MG63 (cell line): ENCODE results near the gene C20orf204. TPM values are rescaled to one million over a fixed set of nuclear protein-coding genes. Genes with fewer than 3 reads are reported as not detected.

ENCODE experiments used
- DNase-seq: peaks from one replicate; pipeline ENCODE4 v3.0.0-alpha.2; 2020
- H3K27me3 ChIP-seq: fragments of 250-450 bp; sonication (Bioruptor Pico); 2 replicates; pipeline ENCODE4 v1.5.1; 2020; ENCODE audit warnings: mild to moderate bottlenecking, moderate library complexity
- H3K36me3 ChIP-seq: fragments of 250-450 bp; sonication (Bioruptor Pico); 2 replicates; pipeline ENCODE4 v1.5.1; 2020; ENCODE audit warnings: mild to moderate bottlenecking, moderate library complexity
- H3K4me3 ChIP-seq: fragments of 250-450 bp; sonication (Bioruptor Pico); 2 replicates; pipeline ENCODE4 v1.5.1; 2020; ENCODE audit warnings: mild to moderate bottlenecking, moderate library complexity
- H3K9me3 ChIP-seq: fragments of 250-450 bp; sonication (Bioruptor Pico); 2 replicates; pipeline ENCODE4 v1.5.1; 2020; ENCODE audit warnings: mild to moderate bottlenecking, moderate library complexity
- total RNA-seq: library from RNA; depleted of rRNA; stranded (reverse); fragments of >200 nt; shearing (Covaris generic); gene quantifications from 2 replicates; pipeline ENCODE4 v1.2.3, GENCODE V29; 2014; ENCODE audit warnings: low replicate concordance

The C20orf204 gene
- total RNA-seq, 1 experiment from 2014 or later = 0.95 TPM

DNA sequence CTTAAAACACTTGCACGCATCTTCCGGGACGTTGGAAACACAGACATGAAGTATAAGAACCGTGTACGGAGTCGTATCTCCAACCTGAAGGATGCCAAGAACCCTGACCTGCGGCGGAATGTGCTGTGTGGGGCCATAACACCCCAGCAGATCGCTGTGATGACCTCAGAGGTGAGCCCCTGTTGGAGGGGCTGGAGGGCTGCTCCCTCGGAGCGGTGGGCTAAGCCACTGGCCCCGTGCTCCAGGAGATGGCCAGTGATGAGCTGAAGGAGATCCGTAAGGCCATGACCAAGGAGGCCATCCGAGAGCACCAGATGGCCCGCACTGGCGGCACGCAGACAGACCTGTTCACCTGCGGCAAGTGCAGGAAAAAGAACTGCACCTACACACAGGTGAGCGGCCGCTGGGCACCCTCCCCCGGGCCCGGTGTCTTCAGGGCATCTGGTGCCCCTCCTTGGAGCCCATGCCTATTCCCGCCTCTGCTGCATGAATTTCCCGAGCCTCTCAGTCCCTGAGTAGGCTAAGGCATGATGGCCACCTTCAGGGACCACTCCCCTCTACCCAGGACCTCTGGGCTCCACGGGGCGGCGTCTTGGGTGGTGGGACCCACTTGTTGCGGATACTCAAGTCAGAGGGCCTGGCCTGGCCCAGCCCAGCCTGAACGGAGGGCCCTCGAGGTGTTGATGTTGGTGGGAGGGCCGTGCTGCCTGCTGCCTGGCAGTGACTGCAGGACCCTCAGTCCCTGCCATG lies 34.4 kb downstream of the C20orf204 start:
- Histone ChIP-seq H3K36me3 (peaks cover 18% of the 10 kb centered on the region), H3K27me3 (no peaks in the 10 kb centered on the region), H3K4me3 (no peak overlapping the region), H3K9me3 (no peaks in the 10 kb centered on the region)
- no peak for DNase-seq

DNA sequence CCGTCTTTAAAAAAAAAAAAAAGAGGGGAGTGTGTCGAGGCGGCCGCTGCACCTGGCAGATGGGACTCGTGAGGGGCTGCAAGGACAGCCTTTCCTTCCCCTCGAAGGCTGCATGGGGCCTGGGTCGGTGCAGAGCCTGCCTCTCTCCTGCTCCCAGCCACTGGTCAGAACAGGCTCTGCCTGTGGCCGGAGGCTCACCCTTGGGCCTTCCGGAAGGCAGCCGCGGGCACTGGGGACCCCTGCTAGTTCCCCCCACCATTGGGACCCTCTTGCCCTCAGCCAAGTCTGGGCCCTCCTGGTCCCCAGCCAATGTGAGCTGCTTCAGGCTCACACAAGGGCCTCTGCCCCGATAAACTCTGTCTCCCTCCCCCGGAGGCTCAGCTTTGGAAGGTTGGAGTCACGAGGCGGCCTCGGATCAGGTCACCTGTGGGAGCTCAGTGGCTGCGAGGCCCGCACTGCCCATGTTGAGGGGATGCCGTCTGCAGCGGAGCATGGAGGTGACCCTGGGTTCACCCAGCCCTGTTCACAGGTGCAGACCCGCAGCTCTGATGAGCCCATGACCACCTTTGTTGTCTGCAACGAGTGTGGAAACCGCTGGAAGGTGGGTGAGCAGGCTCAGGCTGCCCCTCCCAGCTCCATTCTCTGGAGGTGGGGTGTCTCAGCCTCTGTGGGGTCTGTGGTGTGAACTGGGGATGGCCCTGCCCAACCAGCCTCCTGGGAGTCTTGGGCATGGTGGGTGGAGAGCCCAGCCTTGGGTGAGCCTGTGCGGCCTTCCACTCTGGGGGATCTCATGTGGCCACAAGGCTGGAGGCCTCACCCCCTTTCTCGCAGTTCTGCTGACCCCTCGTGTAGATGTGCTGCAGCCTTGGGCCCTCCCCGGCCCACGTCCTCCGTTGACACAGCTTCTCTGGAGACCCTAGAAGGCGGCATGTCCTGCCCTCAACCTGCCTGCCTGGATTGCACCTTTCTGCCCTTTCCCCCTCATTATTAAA lies 35.7 kb downstream of the C20orf204 start:
- Histone ChIP-seq H3K9me3 (no peaks in the 10 kb centered on the region), H3K36me3 (peaks cover 22% of the 10 kb centered on the region), H3K4me3 (no peak overlapping the region), H3K27me3 (no peaks in the 10 kb centered on the region)
- DNase-seq = no peak

DNA sequence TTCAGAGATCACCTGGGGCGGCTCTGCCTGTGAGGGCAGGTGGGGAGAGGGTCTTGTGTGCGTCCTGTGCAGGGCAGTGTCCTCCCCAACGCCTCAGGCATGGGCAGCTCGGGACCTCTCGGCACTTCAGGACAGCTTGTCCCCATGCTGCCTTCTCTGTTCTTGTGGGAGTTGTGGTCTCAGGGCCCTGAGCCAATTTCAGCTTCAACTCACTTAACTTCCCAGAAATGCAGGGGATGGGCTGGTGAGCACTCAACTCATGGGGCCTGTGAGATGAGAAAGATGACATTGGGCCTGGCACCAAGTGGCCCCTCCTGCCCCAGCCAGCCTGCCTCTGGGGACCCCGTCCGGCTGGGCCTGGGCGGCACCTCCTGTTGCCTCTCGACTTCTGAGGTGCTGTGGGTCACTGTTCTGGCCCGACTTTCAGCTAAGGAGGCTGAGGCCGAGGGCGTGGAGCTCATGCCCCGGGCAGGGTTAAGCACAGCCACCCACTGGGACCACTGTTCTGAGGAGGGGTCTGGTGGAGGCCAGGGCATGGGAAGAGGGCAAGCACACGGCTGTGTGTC lies 36.6 kb downstream of the C20orf204 start:
- Histone ChIP-seq H3K27me3 (no peaks in the 10 kb centered on the region), H3K9me3 (no peaks in the 10 kb centered on the region), H3K36me3 (peaks cover 19% of the 10 kb centered on the region)

DNA sequence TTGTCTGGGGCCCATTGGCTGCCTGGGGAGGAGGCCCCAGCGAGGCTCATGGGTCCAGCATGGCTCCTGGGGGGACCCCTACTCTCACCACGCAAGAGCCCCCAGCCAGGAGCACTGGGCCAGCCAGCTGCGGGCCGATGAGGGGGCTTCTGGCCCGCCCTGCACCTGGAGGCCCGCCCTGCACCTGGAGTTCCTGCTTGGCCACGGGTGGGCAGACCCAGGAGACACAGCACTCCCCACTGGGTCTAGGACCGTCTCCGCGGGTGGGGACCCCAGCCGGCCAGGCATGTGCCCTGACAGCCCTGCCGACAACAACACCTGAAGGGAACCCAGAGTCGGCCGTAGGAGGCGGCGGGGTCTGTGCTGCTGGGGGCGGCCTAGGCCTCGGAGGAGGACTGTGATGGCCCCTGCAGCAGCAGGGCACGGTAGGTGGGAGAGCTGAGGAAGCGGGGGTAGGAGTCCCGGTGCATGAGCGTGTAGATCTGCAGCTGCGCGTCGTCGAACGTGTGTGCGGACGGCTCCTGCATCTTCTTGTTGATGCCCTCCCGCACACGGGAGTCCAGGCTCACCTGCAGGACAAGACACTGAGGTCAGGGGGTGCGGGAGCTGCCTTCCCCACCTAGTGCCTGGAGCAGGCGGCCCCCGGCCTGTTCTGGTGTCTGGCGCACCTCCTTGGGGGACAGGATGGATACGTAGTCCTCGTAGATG lies 37.6 kb downstream of the C20orf204 start:
- Histone ChIP-seq H3K9me3 (no peaks in the 10 kb centered on the region), H3K36me3 (peaks cover 19% of the 10 kb centered on the region), H3K4me3 (no peak overlapping the region), H3K27me3 (no peaks in the 10 kb centered on the region)
- DNase-seq = no peak

More for the DNA sequence above, 36.6 kb downstream of the C20orf204 start:
- H3K4me3 ChIP-seq = no peak overlapping the region
- DNase-seq = no peak

DNA sequence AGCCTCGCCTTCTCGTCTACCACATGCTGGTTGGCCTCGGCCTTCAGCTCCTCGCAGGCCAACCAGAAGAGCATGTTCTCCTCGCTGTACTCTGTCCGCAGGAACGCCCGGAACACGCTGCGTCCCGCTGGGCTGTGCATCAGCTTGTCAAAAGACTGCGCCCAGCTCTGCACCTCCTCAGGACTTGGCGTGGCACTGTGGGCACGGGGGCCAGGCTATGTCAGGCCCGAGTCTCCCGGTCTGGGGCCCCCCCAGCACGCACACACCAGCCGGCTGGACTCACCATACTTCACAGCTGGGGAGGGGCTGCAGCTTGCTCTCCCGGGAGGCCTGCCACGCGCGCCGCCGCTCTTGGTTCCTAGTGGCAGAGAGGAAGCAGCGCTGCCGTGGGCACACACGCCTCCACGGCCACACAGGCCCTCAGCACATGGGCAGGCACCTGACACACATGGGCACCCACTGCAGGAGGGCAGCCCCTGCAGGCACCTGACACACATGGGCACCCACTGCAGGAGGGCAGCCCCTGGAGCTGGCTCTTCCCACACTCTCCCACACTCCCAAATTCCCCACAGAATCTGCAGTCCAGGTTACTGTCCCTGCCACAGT lies 38.3 kb downstream of the C20orf204 start:
- H3K9me3 ChIP-seq = no peaks in the 10 kb centered on the region
- H3K4me3 ChIP-seq = no peak overlapping the region
- peaks cover 19% of the 10 kb centered on the region for H3K36me3 ChIP-seq
- no peak for DNase-seq
- no peaks in the 10 kb centered on the region for H3K27me3 ChIP-seq

DNA sequence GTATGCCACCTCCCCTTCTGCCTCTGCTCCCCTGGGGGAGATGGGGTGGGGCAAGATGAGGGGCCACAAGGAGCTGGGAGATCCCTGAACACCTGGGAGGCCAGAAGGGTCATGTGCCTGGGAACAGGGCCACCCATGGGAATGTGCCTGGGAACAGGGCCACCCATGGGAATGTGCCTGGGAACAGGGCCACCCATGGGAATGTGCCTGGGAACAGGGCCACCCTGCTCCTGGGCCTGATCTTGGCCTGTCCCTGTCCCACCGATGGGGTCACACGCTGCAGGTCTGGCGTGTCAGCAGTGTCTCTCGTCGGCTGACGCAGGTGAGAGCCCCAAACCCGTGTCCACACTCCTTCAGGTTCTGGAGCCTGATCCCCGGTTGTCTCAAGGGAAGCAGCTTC lies 39.0 kb downstream of the C20orf204 start:
- Histone ChIP-seq H3K36me3 (peaks cover 19% of the 10 kb centered on the region), H3K4me3 (no peak overlapping the region), H3K9me3 (no peaks in the 10 kb centered on the region), H3K27me3 (no peaks in the 10 kb centered on the region)
- no peak for DNase-seq

DNA sequence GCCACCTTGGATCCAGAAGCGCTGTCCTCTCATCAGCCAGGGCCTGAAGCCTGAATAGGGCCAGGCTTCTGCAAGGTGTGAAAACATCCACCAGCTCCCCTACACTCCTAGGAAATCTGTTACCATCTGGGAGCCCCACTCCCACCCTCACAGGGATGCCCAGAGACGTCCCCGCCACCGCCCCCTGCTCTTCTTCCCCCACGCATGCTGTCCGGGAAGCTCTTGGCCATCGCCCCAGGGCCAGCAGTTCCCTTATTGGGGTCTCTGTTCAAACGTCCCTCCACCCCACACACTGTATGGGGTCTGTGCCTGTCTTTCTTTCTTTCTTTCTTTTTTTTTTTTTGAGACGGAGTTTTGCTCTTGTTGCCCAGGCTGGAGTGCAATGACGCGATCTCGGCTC lies 39.6 kb downstream of the C20orf204 start:
- no peak overlapping the region for H3K4me3 ChIP-seq
- DNase-seq = no peak
- H3K27me3 ChIP-seq = no peaks in the 10 kb centered on the region
- no peaks in the 10 kb centered on the region for H3K9me3 ChIP-seq
- peaks cover 19% of the 10 kb centered on the region for H3K36me3 ChIP-seq

DNA sequence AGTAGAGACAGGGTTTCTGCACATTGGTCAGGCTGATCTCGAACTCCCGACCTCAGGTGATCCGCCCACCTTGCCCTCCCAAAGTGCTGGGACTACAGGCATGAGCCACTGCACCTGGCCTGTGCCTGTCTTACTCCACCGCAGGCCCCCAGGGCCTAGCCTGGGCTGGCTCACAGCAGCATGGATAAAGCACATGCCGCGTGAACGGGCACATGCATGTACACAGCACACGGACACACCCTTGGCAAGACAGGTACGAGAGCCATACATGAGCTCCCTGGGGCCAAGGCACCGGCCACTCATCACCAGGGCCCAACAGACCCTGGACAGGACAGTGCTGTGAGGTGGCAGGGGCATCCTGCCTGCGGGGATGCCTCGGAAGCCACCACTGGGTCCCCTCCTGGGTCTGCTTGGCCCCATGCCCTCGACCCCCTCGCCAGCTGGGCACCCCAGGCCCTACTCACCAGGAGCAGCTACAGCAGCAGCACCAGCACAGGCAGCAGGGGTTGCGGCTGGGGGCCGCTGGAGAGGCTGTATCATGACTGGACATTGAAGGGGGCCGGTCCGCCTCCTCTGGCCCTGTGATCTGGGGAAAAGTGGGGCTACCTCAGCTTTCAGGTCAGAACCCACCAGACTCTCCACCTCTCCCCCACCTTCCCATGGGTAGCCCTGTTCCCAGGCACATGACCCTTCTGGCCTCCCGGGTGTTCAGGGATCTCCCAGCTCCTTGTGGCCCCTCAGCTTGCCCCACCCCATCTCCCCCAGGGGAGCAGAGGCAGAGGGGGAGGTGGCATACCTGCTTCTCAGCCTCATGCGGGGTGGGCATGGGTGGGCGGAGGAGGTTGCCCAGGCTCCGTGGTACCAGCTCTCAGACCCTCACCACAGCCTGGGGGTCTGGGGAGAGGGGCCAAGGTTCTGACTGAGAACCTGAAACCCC lies 40.3 kb downstream of the C20orf204 start:
- Histone ChIP-seq H3K36me3 (peaks cover 19% of the 10 kb centered on the region), H3K9me3 (no peaks in the 10 kb centered on the region), H3K27me3 (no peaks in the 10 kb centered on the region), H3K4me3 (no peak overlapping the region)
- DNase-seq = no peak

DNA sequence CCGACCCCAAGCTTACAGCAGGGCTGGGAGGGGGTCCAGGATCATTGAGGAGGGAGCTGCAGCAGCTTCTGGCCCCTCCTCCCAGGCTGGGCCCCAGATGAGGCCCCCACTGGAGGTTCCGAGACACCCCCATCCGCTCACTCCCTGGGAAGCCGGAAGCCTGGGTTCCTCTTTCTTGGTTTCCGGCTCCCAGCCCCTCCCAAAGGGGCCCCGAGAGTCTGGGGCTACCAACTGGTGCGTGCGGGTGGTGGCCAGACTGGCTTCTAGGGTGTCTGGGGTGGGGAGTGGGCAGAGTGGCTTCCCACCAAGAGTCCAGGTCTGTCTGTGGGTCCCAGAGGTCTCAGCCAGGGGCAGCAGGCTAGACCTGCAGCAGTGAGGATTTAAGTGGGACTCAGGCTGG lies 41.1 kb downstream of the C20orf204 start:
- Histone ChIP-seq H3K27me3 (no peaks in the 10 kb centered on the region), H3K36me3 (peaks cover 19% of the 10 kb centered on the region), H3K4me3 (no peak overlapping the region), H3K9me3 (no peaks in the 10 kb centered on the region)
- no peak for DNase-seq

DNA sequence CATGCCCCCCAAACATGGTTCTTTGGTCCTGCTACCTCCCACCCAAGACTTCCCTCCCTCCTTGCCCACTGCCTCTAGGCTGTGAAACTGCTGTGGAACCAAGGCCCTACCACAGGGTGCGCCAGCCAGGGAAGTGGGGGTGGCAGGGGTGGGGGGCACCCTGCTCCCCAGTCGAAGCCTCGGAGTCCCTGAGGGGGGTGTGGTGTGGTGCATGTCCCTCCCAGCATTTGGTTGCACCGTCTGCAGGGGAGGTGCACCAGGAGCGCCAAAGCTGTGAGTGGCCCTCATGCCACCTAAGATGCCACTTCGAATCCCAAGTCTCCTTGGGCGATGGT lies 41.5 kb downstream of the C20orf204 start:
- H3K4me3 ChIP-seq = no peak overlapping the region

DNA sequence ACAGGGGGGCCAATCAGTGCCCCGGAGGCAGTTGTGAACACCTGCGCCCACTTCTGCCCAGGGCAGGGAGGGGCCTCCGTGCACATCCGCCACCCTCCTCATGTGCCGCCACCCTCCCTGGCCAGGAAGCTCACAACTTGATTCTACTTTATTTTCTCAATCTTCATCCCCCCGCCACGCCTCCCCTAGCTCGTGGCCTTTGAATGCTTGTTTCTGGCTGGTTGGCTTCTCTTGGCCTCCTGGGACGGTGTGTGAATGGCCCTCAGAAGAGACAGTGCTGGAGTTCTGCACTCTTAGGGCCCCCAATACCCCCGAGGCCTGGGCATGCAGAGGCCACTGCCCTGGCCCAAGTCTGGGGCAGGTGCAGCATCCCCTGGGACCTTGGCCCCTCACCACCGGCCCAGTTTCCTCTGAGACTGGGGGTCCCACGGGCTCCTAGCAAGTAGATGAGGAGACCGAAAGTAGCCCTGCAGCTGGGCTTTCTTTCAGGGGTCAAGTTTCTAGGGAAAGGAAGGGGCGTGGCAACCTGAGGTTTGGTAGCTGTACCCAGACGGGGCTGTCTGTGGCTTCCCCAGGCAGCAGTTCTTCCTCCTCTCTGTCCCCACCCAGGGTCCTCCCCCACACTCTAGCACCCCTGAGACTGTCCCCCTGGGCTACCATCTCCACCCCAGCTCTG lies 42.0 kb downstream of the C20orf204 start:
- Histone ChIP-seq H3K4me3 (peak overlapping the region; percentile 94; the same call in 1 of the 2 replicates), H3K27me3 (no peaks in the 10 kb centered on the region), H3K36me3 (peaks cover 16% of the 10 kb centered on the region), H3K9me3 (no peaks in the 10 kb centered on the region)
- no peak for DNase-seq

More for the DNA sequence above, 41.5 kb downstream of the C20orf204 start:
- DNase-seq = no peak
- peaks cover 16% of the 10 kb centered on the region for H3K36me3 ChIP-seq
- H3K27me3 ChIP-seq = no peaks in the 10 kb centered on the region
- no peaks in the 10 kb centered on the region for H3K9me3 ChIP-seq

DNA sequence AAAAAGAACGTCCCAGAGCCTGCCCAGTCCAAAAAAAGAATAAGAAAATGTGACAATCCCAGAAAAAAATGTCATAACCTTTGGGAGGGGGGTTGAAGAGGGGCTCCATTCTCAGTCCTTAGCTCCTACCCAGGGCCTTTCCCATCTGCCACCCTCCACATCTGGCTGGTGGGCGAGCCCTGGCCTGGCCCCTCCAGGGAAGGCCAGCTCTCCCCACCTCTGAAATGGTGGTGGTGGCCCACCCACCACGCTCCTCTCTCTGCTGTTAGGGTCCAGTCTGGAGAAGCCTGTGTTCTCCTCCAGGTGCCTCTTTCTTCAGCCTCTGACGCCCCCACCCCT lies 42.9 kb downstream of the C20orf204 start:
- Histone ChIP-seq H3K9me3 (no peaks in the 10 kb centered on the region), H3K4me3 (peak overlapping the region; percentile 94), H3K27me3 (no peaks in the 10 kb centered on the region), H3K36me3 (peaks cover 10% of the 10 kb centered on the region)
- DNase-seq = no peak

DNA sequence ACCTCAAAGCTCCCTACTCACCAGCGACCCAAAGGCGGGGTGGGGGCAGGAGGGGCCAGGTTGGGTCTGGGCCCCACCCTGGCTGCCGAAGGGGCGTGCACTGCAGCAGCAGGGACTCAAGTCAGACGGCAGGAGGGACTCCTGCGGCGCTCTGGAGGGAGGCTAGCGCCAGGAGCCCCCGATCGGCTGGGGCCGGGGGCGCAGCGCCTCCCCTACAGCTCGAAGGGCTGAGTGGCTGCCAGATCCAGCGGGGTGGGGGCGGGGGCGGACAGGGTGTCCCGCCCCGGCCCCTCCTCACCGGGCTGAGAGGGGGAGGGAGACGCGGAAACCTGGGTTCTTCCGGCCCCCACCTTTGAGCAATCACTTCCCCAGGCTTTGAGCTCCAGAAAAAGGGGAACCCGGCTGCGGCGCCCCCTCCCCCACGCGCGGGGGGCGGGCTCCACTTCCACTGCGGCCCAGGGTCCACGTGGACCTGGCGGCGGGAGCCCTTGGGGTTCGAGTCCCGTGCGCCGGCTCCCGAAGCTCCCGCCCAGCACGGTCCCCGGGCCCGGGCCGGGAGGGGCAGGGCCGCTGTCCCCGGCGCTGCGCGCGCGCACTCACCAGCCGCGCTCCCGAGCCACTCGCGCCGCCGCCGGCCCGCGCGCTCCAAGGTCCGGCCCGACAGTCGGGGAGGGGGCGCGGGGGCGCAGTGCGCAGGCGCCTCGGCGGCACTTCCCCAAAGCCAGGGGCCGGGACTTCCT lies 43.5 kb downstream of the C20orf204 start, which contains the start of gene RGS19:
RGS19 (minus strand) TSS at position 246 of the 740 bp plus-strand sequence. CDS start 2,632 bp downstream, outside the sequence.
- Histone ChIP-seq H3K27me3 (no peaks in the 10 kb centered on the region), H3K36me3 (peaks cover 6% of the 10 kb centered on the region), H3K4me3 (peak within 1 kb of the TSS; percentile 94), H3K9me3 (no peaks in the 10 kb centered on the region)
- peak; percentile 85 for DNase-seq

DNA sequence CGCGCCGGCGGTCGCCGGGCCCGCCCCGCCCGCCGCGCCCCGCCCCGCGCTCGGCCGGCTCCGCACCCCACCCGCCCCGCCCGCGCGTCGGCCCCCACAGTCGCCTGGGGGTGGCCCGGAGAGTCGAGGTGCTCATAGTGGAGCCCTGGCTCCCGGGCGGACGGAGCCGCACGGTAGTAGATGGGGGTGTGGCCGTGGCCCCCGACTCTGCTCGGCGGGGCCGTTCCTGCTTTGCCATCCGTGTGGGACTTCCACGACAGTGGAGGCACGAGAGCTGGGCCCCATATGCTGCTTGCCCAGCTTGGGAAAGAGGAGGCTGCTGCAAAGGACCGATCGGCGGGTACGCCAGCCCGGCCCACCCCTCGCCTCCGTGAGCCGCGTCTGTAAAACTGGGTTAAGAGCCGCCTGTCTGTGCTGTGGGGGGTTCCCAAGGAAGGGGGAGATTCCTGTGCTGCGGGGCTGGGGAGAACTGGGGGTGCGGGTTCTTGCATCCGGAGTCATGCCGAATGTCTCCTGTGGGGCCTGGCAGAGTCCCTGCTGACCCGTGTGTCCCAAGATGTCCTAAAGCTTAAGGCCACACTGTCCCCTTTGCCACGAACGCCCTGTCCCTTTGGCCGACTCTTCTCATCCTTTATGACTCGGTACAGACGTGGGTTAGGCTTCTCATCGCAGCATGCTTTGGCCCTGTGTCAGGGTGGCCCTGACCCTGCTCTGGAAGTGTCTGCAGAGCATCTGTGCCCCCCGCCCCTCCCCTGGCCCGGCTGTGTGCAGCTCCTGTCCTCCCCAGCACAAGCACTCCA lies 44.2 kb downstream of the C20orf204 start, which contains the start of gene OPRL1:
OPRL1 (plus strand) TSS at position 70 of the 800 bp plus-strand sequence. CDS start 12,639 bp downstream, outside the sequence.
- DNase-seq = no peak
- Histone ChIP-seq H3K4me3 (peak within 1 kb of the TSS; percentile 94), H3K27me3 (no peaks in the 10 kb centered on the region), H3K9me3 (no peaks in the 10 kb centered on the region), H3K36me3 (peaks cover 6% of the 10 kb centered on the region)
